H1 (cell line): Measurements from ENCODE around the gene FAM76A. TPM values are rescaled to one million over a fixed set of nuclear protein-coding genes. Genes with fewer than 3 reads are reported as not detected.

Source experiments
- SIRT6 ChIP-seq: IDR thresholded peaks from one replicate; pipeline ENCODE4 v1.7.1; 2012; ENCODE audit warnings: low read length, inconsistent platforms
- polyA plus RNA-seq, 7 experiments: library from polyadenylated mRNA; depleted of rRNA in 3 of 7; stranded (reverse) in 5 of 7; unstranded in 2 of 7; fragments of >200 nt in 5 of 7; fragments of 200-250 nt in 2 of 7; gene quantifications; 1 replicate in 5 of 7; 2 replicates in 1 of 7; 4 replicates in 1 of 7; pipeline versions ENCODE4 v1.2.1 to v1.2.3, GENCODE V29; 2011 to 2013; ENCODE audit warnings: missing spikeins in 2 of 7, mixed read lengths in 2 of 7
- total RNA-seq: library from RNA; stranded (reverse); fragmentation: NEBNext Ultra II Directional; extraction: Animal tissue kit (Norgen Biotek cat#: 25700); gene quantifications from 2 replicates; pipeline ENCODE4 v1.2.1, GENCODE V29; 2021

Gene FAM76A
- total and polyA plus RNA-seq, 2 of the 8 experiments (the other 6 are each of a cell fraction or from before 2014, with no cell fraction given): 3.4 to 16.2 TPM

GRCh38 chr1:27710574-27710973 lies 15.2 kb upstream of the FAM76A start (continued):
- TF ChIP-seq SIRT6: no peak
